Astrocyte (in vitro differentiated cells and primary cell): ENCODE results near the gene USP6NL.

Experiments used
- EZH2 ChIP-seq: IDR thresholded peaks from 2 replicates; pipeline ENCODE4 v1.6.1; 2012; ENCODE audit warnings: mild to moderate bottlenecking, low read length, inconsistent platforms; ENCODE audit not compliant: insufficient read depth
- TF ChIP-seq, protein P1 (sequence below): IDR thresholded peaks from 2 replicates; pipeline ENCODE4 v1.5.1; 2011; ENCODE audit warnings: low read depth, mild to moderate bottlenecking, inconsistent platforms, low read length, moderate library complexity; ENCODE audit not compliant: insufficient read depth

DNA sequence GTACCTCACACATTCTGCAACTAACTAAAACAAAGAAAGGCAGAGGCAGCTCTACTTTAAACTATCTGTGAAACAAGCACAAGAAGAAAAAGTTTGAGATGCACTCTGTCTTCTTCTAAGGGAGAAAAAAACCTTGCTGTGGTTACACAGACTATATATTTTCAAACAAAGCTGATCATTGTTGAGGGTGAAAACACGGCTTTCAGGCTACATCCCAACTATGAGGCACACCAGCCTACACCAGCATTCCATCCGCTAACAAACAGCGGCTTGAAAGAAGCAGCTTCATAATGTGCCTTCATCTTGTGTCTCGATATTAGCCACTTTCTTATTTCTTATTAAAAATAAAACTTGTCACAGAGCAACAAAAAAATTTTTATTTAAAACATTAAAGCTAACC is 79.1 kb downstream of the USP6NL start:
- TF ChIP-seq, protein P1, sequence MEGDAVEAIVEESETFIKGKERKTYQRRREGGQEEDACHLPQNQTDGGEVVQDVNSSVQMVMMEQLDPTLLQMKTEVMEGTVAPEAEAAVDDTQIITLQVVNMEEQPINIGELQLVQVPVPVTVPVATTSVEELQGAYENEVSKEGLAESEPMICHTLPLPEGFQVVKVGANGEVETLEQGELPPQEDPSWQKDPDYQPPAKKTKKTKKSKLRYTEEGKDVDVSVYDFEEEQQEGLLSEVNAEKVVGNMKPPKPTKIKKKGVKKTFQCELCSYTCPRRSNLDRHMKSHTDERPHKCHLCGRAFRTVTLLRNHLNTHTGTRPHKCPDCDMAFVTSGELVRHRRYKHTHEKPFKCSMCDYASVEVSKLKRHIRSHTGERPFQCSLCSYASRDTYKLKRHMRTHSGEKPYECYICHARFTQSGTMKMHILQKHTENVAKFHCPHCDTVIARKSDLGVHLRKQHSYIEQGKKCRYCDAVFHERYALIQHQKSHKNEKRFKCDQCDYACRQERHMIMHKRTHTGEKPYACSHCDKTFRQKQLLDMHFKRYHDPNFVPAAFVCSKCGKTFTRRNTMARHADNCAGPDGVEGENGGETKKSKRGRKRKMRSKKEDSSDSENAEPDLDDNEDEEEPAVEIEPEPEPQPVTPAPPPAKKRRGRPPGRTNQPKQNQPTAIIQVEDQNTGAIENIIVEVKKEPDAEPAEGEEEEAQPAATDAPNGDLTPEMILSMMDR: no peak
- no peak for TF ChIP-seq EZH2
